Trophoblast cell (in vitro differentiated cells and primary cell): ENCODE results near the gene STARD13.

Experiments used
- DNase-seq, 2 donors: peaks; one replicate each; pipeline ENCODE4 v3.0.0-alpha.2; 2016
- H2AFZ ChIP-seq: 2 replicates; pipeline ENCODE4 v1.6.1; 2013; ENCODE audit warnings: low read length, moderate library complexity, mild to moderate bottlenecking; ENCODE audit not compliant: insufficient read depth, poor library complexity
- H2AK5ac ChIP-seq: 2 replicates; pipeline ENCODE4 v1.6.1; 2013; ENCODE audit warnings: mild to moderate bottlenecking, low read length
- H2BK120ac ChIP-seq: 2 replicates; pipeline ENCODE4 v1.6.1; 2013; ENCODE audit warnings: low read length, mild to moderate bottlenecking, moderate library complexity; ENCODE audit not compliant: insufficient read depth, poor library complexity
- H2BK12ac ChIP-seq: 2 replicates; pipeline ENCODE4 v1.6.1; 2013; ENCODE audit warnings: mild to moderate bottlenecking, low read length, moderate library complexity
- H2BK5ac ChIP-seq: 2 replicates; pipeline ENCODE4 v1.6.1; 2013; ENCODE audit warnings: low read length, low read depth, moderate library complexity, mild to moderate bottlenecking; ENCODE audit not compliant: poor library complexity
- H3K14ac ChIP-seq: 2 replicates; pipeline ENCODE4 v1.6.1; 2013; ENCODE audit warnings: mild to moderate bottlenecking, low read length
- H3K18ac ChIP-seq: 2 replicates; pipeline ENCODE4 v1.6.1; 2013; ENCODE audit warnings: mild to moderate bottlenecking, low read length
- H3K23ac ChIP-seq: 2 replicates; pipeline ENCODE4 v1.6.1; 2013; ENCODE audit warnings: low read length
- H3K27ac ChIP-seq: 2 replicates; pipeline ENCODE4 v1.5.1; 2013; ENCODE audit warnings: low read depth, mild to moderate bottlenecking, inconsistent platforms, low read length, moderate library complexity
- H3K27me3 ChIP-seq: 2 replicates; pipeline ENCODE4 v1.6.1; 2013; ENCODE audit warnings: inconsistent platforms, mild to moderate bottlenecking, low read length, moderate library complexity; ENCODE audit not compliant: insufficient read depth
- H3K36me3 ChIP-seq, 2 experiments: 1 replicate in 1 of 2; 2 replicates in 1 of 2; pipeline ENCODE4 v1.6.1; 2013; ENCODE audit warnings: low read length in 2 of 2, mild to moderate bottlenecking in 2 of 2, moderate library complexity in 1 of 2; ENCODE audit not compliant: insufficient read depth in 2 of 2, control insufficient read depth in 1 of 2
- H3K4ac ChIP-seq: 2 replicates; pipeline ENCODE4 v1.6.1; 2013; ENCODE audit warnings: low read depth, mild to moderate bottlenecking, low read length, moderate library complexity
- H3K4me1 ChIP-seq, 2 experiments: 1 replicate in 1 of 2; 2 replicates in 1 of 2; pipeline ENCODE4 v1.6.1; 2013; ENCODE audit warnings: low read length in 2 of 2, mild to moderate bottlenecking in 2 of 2, moderate library complexity in 1 of 2; ENCODE audit not compliant: insufficient read depth in 2 of 2, control insufficient read depth in 1 of 2
- H3K4me2 ChIP-seq: 2 replicates; pipeline ENCODE4 v1.6.1; 2013; ENCODE audit warnings: inconsistent platforms, mild to moderate bottlenecking, low read length, moderate library complexity
- H3K4me3 ChIP-seq: 2 replicates; pipeline ENCODE4 v1.5.1; 2013; ENCODE audit warnings: mild to moderate bottlenecking, low read depth, low read length, inconsistent platforms
- H3K79me1 ChIP-seq: one replicate; pipeline ENCODE4 v1.6.1; 2013; ENCODE audit warnings: low read length
- H3K79me2 ChIP-seq: 2 replicates; pipeline ENCODE4 v1.6.1; 2013; ENCODE audit warnings: low read length, mild to moderate bottlenecking; ENCODE audit not compliant: control insufficient read depth, insufficient read depth, poor library complexity
- H3K9ac ChIP-seq: 2 replicates; pipeline ENCODE4 v1.6.1; 2013; ENCODE audit warnings: mild to moderate bottlenecking, low read length
- H3K9me3 ChIP-seq: 2 replicates; pipeline ENCODE4 v1.6.1; 2013; ENCODE audit warnings: low read depth, mild to moderate bottlenecking, control low read depth, inconsistent platforms, low read length; ENCODE audit not compliant: insufficient read depth
- H4K12ac ChIP-seq: 2 replicates; pipeline ENCODE4 v1.6.1; 2013; ENCODE audit warnings: low read depth, mild to moderate bottlenecking, low read length, moderate library complexity
- H4K8ac ChIP-seq: 2 replicates; pipeline ENCODE4 v1.6.1; 2013; ENCODE audit warnings: low read depth, mild to moderate bottlenecking, low read length, moderate library complexity
- H4K91ac ChIP-seq: one replicate; pipeline ENCODE4 v1.6.1; 2013; ENCODE audit warnings: low read depth, mild to moderate bottlenecking, low read length, moderate library complexity
- WGBS: extraction: QIAGEN DNeasy Blood & Tissue Kit; methylation state at CpG from one replicate; pipeline ENCODE4 v1.1.7; 2013; ENCODE audit warnings: missing lambda C conversion rate; ENCODE audit not compliant: insufficient read length, insufficient coverage; ENCODE audit errors: extremely low coverage; 5-methylcytosine and 5-hydroxymethylcytosine counted together

Gene STARD13

DNA sequence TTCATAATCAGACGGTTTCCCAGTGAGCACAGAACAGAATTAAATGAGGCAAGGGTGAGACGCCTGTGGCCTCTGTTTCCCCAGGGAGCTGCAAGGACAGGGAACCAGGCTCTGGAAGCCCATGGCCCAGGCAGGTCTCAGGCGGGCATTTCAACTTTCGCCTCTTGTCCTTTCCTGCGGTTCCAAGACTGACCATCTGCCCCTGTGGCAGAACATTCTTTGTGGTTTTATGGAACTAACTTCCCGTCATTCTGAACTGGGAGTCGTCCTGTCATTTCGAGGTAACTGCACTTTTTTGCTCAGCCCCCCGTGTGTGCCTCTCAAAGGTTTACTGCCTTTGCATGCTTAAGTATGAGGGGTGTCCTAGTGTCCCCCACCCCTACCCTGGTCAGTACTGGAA lies 198.5 kb downstream of the STARD13 start:
- Histone ChIP-seq H3K23ac (no peak overlapping the region), H4K12ac (no peak overlapping the region), H3K27ac (no peak overlapping the region), H3K4me1 (peaks cover 5 to 16% of the 10 kb centered on the region in 2 experiments), H3K79me2 (no peaks in the 10 kb centered on the region), H3K36me3 (no peaks in the 10 kb centered on the region), H2AK5ac (no peak overlapping the region), H2BK5ac (peak overlapping the region; percentile 21), H2AFZ (no peak overlapping the region), H4K91ac (no peak overlapping the region), H3K27me3 (no peaks in the 10 kb centered on the region), H2BK120ac (no peak overlapping the region), H3K4me3 (no peak overlapping the region), H2BK12ac (peak overlapping the region; percentile 9), H3K14ac (no peak overlapping the region), H3K18ac (no peak overlapping the region), H3K4ac (no peak overlapping the region), H3K79me1 (peaks cover 2% of the 10 kb centered on the region), H3K9me3 (no peaks in the 10 kb centered on the region), H4K8ac (no peak overlapping the region), H3K9ac (no peak overlapping the region), H3K4me2 (no peak overlapping the region)
- no peak for DNase-seq
- no CpG with 5 or more reads among the region's 9 CpGs for WGBS

GRCh38 chr13:33083054-33083453 lies 202.5 kb downstream of the STARD13 start:
- Histone ChIP-seq H2AFZ (no peak overlapping the region), H3K4me3 (no peak overlapping the region), H2AK5ac (no peak overlapping the region), H3K14ac (no peak overlapping the region), H3K27ac (no peak overlapping the region), H3K9ac (no peak overlapping the region), H3K79me1 (peaks cover 2% of the 10 kb centered on the region), H3K27me3 (no peaks in the 10 kb centered on the region), H4K8ac (no peak overlapping the region), H2BK5ac (no peak overlapping the region), H3K4me2 (no peak overlapping the region), H2BK120ac (no peak overlapping the region), H4K12ac (no peak overlapping the region), H2BK12ac (no peak overlapping the region), H3K23ac (no peak overlapping the region), H3K18ac (no peak overlapping the region), H3K9me3 (no peaks in the 10 kb centered on the region), H3K4ac (no peak overlapping the region), H3K36me3 (no peaks in the 10 kb centered on the region), H3K4me1 (peaks cover 0 to 9% of the 10 kb centered on the region in 2 experiments), H4K91ac (no peak overlapping the region), H3K79me2 (no peaks in the 10 kb centered on the region)
- no peak for DNase-seq
- no CpG with 5 or more reads among the region's 1 CpG for WGBS

DNA sequence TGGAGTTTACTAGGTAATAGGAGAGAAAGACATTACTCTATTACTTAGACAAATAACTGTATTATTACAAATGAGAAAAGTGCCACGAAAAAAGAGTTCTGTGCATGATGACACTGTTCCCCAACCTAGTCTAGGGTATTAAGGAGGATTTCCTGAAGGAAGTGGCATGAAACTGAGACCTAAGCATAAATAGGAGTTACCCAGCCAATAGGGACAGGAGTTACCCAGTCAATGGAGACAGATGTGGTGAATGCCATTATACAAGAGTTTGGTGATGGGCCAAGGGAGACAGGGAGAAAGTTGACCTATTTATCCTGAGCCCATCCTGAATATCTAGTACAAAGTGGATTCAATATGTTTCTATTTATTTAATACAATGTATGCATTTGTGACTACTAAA lies 203.9 kb downstream of the STARD13 start:
- WGBS, result no CpG with 5 or more reads among the region's 1 CpG
- no peaks in the 10 kb centered on the region for H3K27me3 ChIP-seq
- H2AFZ ChIP-seq, result no peak overlapping the region
- H3K9me3 ChIP-seq, result no peaks in the 10 kb centered on the region
- no peak overlapping the region for H3K23ac ChIP-seq
- no peak overlapping the region for H3K14ac ChIP-seq
- no peak overlapping the region for H3K4ac ChIP-seq
- no peaks in the 10 kb centered on the region for H3K79me1 ChIP-seq
- H3K18ac ChIP-seq, result no peak overlapping the region
- no peak for DNase-seq
- no peak overlapping the region for H4K12ac ChIP-seq
- H3K4me1 ChIP-seq, result peaks cover 0 to 2% of the 10 kb centered on the region in 2 experiments
- no peak overlapping the region for H4K91ac ChIP-seq
- no peak overlapping the region for H4K8ac ChIP-seq
- H3K9ac ChIP-seq, result no peak overlapping the region
- no peak overlapping the region for H2BK5ac ChIP-seq
- H3K36me3 ChIP-seq, result no peaks in the 10 kb centered on the region
- no peak overlapping the region for H3K27ac ChIP-seq
- H3K4me2 ChIP-seq, result no peak overlapping the region
- no peak overlapping the region for H2BK120ac ChIP-seq
- no peak overlapping the region for H3K4me3 ChIP-seq
- no peaks in the 10 kb centered on the region for H3K79me2 ChIP-seq
- H2AK5ac ChIP-seq, result no peak overlapping the region
- H2BK12ac ChIP-seq, result no peak overlapping the region

DNA sequence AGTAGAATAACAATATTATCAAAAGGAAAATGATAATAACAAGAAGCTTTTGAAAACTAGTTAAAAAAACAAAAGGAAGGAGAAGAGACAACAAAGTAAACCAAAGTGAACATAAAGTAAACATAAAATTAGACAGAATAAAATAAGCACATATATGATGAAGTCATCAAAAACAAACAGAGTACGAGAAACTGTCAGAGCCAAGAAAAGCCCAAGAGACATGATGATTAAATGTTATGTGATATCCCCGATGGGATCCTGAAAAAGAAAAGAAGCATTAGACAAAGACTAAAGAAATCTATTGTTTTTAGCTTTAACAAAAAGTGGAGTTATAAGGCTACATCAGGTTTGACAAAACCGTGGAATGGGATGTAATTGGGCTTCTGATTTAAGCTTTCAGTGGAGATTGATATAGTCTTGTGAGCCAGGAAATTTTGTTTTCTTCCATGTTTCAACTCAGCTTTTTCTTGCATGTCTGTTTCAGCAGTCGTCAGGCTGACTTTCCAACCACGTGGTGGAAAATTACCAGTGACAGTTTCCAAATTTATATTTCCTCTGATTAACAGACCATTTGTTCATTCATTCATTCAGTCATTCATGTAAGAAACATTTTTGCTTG lies 204.5 kb downstream of the STARD13 start:
- no peak overlapping the region for H2AFZ ChIP-seq
- WGBS, result no CpG with 5 or more reads among the region's 5 CpGs
- no peaks in the 10 kb centered on the region for H3K79me2 ChIP-seq
- H3K27me3 ChIP-seq, result no peaks in the 10 kb centered on the region
- H3K36me3 ChIP-seq, result no peaks in the 10 kb centered on the region
- H4K12ac ChIP-seq, result no peak overlapping the region
- H4K91ac ChIP-seq, result no peak overlapping the region
- H2BK5ac ChIP-seq, result no peak overlapping the region
- H2BK12ac ChIP-seq, result no peak overlapping the region
- no peak overlapping the region for H3K4me2 ChIP-seq
- DNase-seq, result no peak
- H3K9ac ChIP-seq, result no peak overlapping the region
- H3K4me3 ChIP-seq, result no peak overlapping the region
- no peaks in the 10 kb centered on the region for H3K9me3 ChIP-seq
- no peaks in the 10 kb centered on the region for H3K79me1 ChIP-seq
- H3K4ac ChIP-seq, result no peak overlapping the region
- H3K18ac ChIP-seq, result no peak overlapping the region
- no peak overlapping the region for H3K23ac ChIP-seq
- no peak overlapping the region for H2AK5ac ChIP-seq
- H3K14ac ChIP-seq, result no peak overlapping the region
- no peak overlapping the region for H4K8ac ChIP-seq
- H2BK120ac ChIP-seq, result no peak overlapping the region
- no peak overlapping the region for H3K27ac ChIP-seq
- no peaks in the 10 kb centered on the region for H3K4me1 ChIP-seq
